GM12801 (cell line): ENCODE results near the gene CCDC187.

ENCODE experiments used
- CTCF ChIP-seq: IDR thresholded peaks from one replicate; pipeline ENCODE4 v1.5.1; 2011; ENCODE audit warnings: control low read depth; ENCODE audit not compliant: insufficient read length; ENCODE audit errors: extremely low read depth

The CCDC187 gene

GRCh38 chr9:136316271-136316751 lies 12.4 kb upstream of the CCDC187 start:
- TF ChIP-seq CTCF: no peak

DNA sequence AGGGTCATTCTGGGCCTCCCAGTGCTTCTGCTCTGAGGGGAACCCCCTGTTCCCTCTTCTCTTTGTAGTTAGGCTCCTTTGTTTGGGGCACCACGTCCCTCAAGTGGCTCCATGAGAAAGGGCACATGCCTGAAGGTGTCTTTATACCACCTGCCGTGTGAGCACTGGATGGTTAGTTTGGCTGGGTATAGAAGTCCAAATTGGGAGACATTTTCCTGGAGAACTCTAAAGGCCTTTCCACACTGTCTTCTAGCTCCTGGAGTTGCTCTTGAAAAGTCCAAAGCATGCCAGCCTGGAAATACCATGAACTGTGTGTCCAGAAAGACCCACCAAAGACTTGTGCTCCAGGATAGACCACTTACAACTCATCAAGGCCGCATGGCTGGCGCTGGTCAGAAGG lies 11.1 kb upstream of the CCDC187 start:
- TF ChIP-seq CTCF: no peak

GRCh38 chr9:136314056-136314416 lies 10.1 kb upstream of the CCDC187 start:
- no peak for TF ChIP-seq CTCF

DNA sequence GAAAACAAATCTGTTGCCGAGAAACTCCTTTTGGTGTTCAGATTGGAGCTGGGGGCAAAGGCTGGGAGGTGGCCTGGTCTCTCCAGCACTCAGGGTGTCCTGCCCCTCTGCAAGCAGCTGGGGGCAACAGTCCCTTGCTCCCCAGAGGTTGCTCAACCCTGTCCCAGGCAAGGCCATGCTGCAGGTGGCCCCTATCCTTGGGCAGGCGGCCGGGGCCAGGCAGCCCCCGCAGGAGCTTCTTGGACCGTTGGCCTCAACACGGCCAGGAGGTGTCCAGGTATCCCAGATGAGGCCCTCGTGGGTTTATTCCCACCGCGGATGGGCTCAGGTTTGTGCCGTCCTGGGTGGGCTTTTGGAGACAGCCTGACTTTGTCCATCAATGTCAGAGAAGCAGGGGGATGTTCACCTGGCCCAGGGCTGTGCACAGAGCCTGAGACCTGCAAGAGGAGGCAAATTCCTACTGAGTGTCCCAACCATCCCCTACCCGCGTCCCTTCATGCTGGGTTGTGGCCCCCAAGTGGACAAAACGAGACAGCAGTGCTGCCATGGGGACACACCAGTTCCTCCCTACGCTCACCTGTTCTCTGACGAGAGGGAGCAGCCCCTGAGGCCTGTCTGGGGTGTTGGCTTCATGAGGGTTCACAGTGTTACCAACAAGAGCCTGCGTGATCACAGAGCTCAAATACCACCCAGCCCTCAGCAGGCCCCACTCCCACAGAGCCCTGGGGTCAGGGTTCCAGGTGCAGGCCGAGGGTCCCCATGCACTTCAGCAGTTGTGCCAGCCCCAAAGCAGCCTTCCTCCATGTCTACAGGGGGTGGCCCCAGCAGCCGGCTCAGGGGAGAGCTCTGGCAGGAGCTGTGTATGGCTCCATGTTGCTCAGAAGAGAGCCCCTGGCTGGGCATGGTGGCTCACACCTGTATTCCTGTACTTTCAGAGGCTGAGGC lies 9.5 kb upstream of the CCDC187 start:
- TF ChIP-seq CTCF: no peak

- TF ChIP-seq CTCF: no peak
Observed at GRCh38 chr9:136312436-136312835, 8.5 kb upstream of the CCDC187 start.

DNA sequence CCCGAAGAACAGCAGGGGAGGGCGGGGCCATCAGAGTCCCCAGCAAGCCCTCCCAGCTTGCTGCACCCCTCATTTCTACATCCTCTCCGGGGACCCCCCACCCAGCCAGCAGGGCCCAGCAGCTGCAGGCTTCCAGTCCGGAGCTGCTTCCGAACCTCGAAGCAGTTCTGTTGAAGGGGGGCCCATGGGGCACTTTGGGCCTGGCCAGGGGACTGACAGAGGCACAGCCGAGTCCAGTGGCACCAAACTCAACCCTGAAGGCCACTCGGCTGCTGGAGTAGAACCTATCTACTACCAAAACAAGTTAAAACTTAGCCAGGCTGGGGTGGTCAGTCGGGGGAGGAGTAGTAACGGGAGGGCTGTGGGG lies 8.1 kb upstream of the CCDC187 start:
- TF ChIP-seq CTCF: no peak

GRCh38 chr9:136311051-136312008 lies 7.4 kb upstream of the CCDC187 start:
- no peak for TF ChIP-seq CTCF
